Stomach (tissue), 4 donors: ENCODE measurements around the gene OR11H6.

Experiments used
- EP300 ChIP-seq: sonication (generic); formaldehyde crosslinking; IDR thresholded peaks from one replicate; pipeline ENCODE4 v1.6.1; 2017; ENCODE audit warnings: antibody characterized with exemption
- POLR2A ChIP-seq, 4 donors: fragments of 450-650 bp; IDR thresholded peaks; one replicate each; pipeline ENCODE4 v1.6.1; 2016; ENCODE audit warnings: antibody characterized with exemption in 4 of 4, control low read depth in 2 of 4, mild to moderate bottlenecking in 1 of 4, moderate library complexity in 1 of 4
- TF ChIP-seq, protein P1 (sequence below), 7 experiments: fragments of 450-650 bp in 4 of 7; fragments of 200-600 bp in 3 of 7; sonication (generic) in 3 of 7; IDR thresholded peaks; one replicate each; pipeline ENCODE4 v1.5.1; 2016 to 2019; ENCODE audit warnings: antibody characterized with exemption in 7 of 7, control low read depth in 2 of 7, mild to moderate bottlenecking in 1 of 7

DNA sequence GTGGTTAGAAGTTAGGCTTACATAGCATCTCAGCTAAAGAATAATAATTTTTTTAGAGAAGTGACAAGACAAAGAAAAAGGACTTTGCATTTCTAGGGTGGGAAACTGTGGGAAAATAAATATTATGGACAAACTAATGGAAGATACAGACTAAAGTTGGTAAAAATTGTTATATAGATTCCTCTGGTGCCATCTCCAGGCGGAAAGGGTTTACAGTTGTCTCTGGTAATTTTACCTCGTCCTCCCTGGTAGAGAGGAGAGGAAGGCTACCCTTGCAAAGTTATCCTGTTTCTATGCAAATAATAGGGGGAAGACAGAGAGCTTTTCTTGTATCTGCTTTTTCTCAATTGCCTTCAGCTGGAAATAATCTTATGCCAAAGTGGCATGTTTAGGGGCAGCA lies 27.6 kb upstream of the OR11H6 start:
- TF ChIP-seq, protein P1, sequence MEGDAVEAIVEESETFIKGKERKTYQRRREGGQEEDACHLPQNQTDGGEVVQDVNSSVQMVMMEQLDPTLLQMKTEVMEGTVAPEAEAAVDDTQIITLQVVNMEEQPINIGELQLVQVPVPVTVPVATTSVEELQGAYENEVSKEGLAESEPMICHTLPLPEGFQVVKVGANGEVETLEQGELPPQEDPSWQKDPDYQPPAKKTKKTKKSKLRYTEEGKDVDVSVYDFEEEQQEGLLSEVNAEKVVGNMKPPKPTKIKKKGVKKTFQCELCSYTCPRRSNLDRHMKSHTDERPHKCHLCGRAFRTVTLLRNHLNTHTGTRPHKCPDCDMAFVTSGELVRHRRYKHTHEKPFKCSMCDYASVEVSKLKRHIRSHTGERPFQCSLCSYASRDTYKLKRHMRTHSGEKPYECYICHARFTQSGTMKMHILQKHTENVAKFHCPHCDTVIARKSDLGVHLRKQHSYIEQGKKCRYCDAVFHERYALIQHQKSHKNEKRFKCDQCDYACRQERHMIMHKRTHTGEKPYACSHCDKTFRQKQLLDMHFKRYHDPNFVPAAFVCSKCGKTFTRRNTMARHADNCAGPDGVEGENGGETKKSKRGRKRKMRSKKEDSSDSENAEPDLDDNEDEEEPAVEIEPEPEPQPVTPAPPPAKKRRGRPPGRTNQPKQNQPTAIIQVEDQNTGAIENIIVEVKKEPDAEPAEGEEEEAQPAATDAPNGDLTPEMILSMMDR (IDR thresholded peaks at IDR 0.05) = no peak
- TF ChIP-seq POLR2A (IDR thresholded peaks at IDR 0.05) (no peak), EP300 (no peak)
